ENCODE measurements around the gene LDOC1.
A peak's percentile ranks its signal among the peaks of the same experiment; 100 is the strongest.
"Not testable (repeated sequence)": the region's sequence is repeated elsewhere in the genome, so short reads cannot be mapped to it uniquely, and the experiment has no call there.

Gene LDOC1

GRCh38 chrX:141175786-141176185 lies 1.1 kb downstream of the LDOC1 start:
- H3K27ac ChIP-seq: peak overlapping the region; percentile 88
- H3K27me3 ChIP-seq (ENCODE audit: control insufficient read depth, insufficient read depth, low read length): no peaks in the 10 kb centered on the region
- H3K9me3 ChIP-seq (ENCODE audit: control insufficient read depth, low read length): no peaks in the 10 kb centered on the region
- peak overlapping the region; percentile 65 for H3K4me2 ChIP-seq (ENCODE audit: low read length)
- H3K4me1 ChIP-seq: no peaks in the 10 kb centered on the region
- H3K79me2 ChIP-seq: no peaks in the 10 kb centered on the region
- H3K36me3 ChIP-seq (ENCODE audit: control insufficient read depth, insufficient read depth, low read length): no peaks in the 10 kb centered on the region
- peak overlapping the region; percentile 71 for H3K4me3 ChIP-seq (ENCODE audit: low read depth, low read length)
- no peak overlapping the region for H3K9ac ChIP-seq
- peak overlapping the region; percentile 91 for H2AFZ ChIP-seq
- TF ChIP-seq CTCF (IDR thresholded peaks at IDR 0.05): no peak

- H3K4me1 ChIP-seq: no peaks in the 10 kb centered on the region
- no peak overlapping the region for H2AFZ ChIP-seq
- no peak overlapping the region for H3K4me3 ChIP-seq (ENCODE audit: low read depth, low read length)
- no peaks in the 10 kb centered on the region for H3K27me3 ChIP-seq (ENCODE audit: control insufficient read depth, insufficient read depth, low read length)
- H3K9me3 ChIP-seq (ENCODE audit: control insufficient read depth, low read length): no peaks in the 10 kb centered on the region
- no peak overlapping the region for H3K27ac ChIP-seq
- no peaks in the 10 kb centered on the region for H3K79me2 ChIP-seq
- H3K36me3 ChIP-seq (ENCODE audit: control insufficient read depth, insufficient read depth, low read length): no peaks in the 10 kb centered on the region
- no peak for TF ChIP-seq CTCF (IDR thresholded peaks at IDR 0.05)
- H3K4me2 ChIP-seq (ENCODE audit: low read length): no peak overlapping the region
- no peak overlapping the region for H3K9ac ChIP-seq
Observed at GRCh38 chrX:141164406-141164805, 12.5 kb downstream of the LDOC1 start.

GRCh38 chrX:141158084-141158483 lies 18.8 kb downstream of the LDOC1 start:
- no peak for TF ChIP-seq CTCF (IDR thresholded peaks at IDR 0.05)
- no peaks in the 10 kb centered on the region for H3K36me3 ChIP-seq (ENCODE audit: control insufficient read depth, insufficient read depth, low read length)
- no peak overlapping the region for H3K9ac ChIP-seq

GRCh38 chrX:141155231-141155630 lies 21.7 kb downstream of the LDOC1 start:
- not testable (repeated sequence) for H2AFZ ChIP-seq; H3K36me3 ChIP-seq (ENCODE audit: control insufficient read depth, insufficient read depth, low read length); H3K27ac ChIP-seq; H3K4me1 ChIP-seq; H3K27me3 ChIP-seq (ENCODE audit: control insufficient read depth, insufficient read depth, low read length); H3K9me3 ChIP-seq (ENCODE audit: control insufficient read depth, low read length); H3K4me2 ChIP-seq (ENCODE audit: low read length); H3K79me2 ChIP-seq; H3K4me3 ChIP-seq (ENCODE audit: low read depth, low read length); H3K9ac ChIP-seq

More at GRCh38 chrX:141158084-141158483, 18.8 kb downstream of the LDOC1 start:
- H3K4me3 ChIP-seq (ENCODE audit: low read depth, low read length): no peak overlapping the region
- H3K27me3 ChIP-seq (ENCODE audit: control insufficient read depth, insufficient read depth, low read length): no peaks in the 10 kb centered on the region
- H3K4me1 ChIP-seq: no peaks in the 10 kb centered on the region
- H3K4me2 ChIP-seq (ENCODE audit: low read length): no peak overlapping the region
- H3K9me3 ChIP-seq (ENCODE audit: control insufficient read depth, low read length): no peaks in the 10 kb centered on the region
- no peaks in the 10 kb centered on the region for H3K79me2 ChIP-seq
- H3K27ac ChIP-seq: no peak overlapping the region
- H2AFZ ChIP-seq: no peak overlapping the region

GRCh38 chrX:141142946-141143345 lies 34.0 kb downstream of the LDOC1 start:
- Histone ChIP-seq H3K9me3 (ENCODE audit: control insufficient read depth, low read length) (no peaks in the 10 kb centered on the region), H2AFZ (no peak overlapping the region), H3K4me1 (no peaks in the 10 kb centered on the region), H3K36me3 (ENCODE audit: control insufficient read depth, insufficient read depth, low read length) (no peaks in the 10 kb centered on the region), H3K27me3 (ENCODE audit: control insufficient read depth, insufficient read depth, low read length) (no peaks in the 10 kb centered on the region), H3K4me2 (ENCODE audit: low read length) (no peak overlapping the region), H3K9ac (no peak overlapping the region), H3K79me2 (no peaks in the 10 kb centered on the region), H3K4me3 (ENCODE audit: low read depth, low read length) (no peak overlapping the region), H3K27ac (no peak overlapping the region)
- no peak for TF ChIP-seq CTCF (IDR thresholded peaks at IDR 0.05)
